Activated gamma-delta T cell treated with anti-CD3 and anti-CD28 coated beads, Interleukin-2, amount 50 U/mL, for 16 hours (primary cell): ENCODE data around the gene SNAP91.
"Not testable (repeated sequence)": the region's sequence is repeated elsewhere in the genome, so short reads cannot be mapped to it uniquely, and the experiment has no call there.

Source experiments
- DNase-seq: peaks from one replicate; pipeline ENCODE4 v3.0.0-alpha.2; 2020; ENCODE audit warnings: low read depth

Gene SNAP91

GRCh38 chr6:83708970-83709747 lies at the start of gene SNAP91:
Gene SNAP91, minus strand, starts transcription at chr6:83709101. Its CDS starts 1,174 bp downstream, at chr6:83707927.
- no peak for DNase-seq

DNA sequence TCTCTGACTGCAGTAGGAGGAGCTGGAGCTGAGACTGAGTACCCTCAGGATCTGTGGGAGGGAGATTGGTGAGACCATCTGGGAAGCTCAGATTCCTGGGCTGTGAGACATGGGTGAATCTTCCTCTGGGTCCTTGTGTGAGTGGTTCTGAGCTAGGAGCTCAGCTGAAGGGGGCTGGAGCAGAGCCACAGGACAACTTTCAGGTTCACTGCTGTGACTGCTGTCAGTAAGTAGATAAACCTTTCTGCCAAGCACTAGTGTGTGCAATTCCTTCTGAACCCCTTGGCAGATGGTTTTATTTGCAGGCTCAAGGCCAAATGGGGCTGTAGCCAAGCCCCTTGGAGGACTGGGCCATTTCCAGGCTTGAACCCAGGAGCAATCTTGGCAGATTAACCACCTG lies 49.6 kb upstream of the SNAP91 start:
- no peak for DNase-seq

- no peak for DNase-seq
Observed at GRCh38 chr6:83757021-83757420, 48.1 kb upstream of the SNAP91 start.

- DNase-seq, result no peak
Observed at GRCh38 chr6:83756565-83756964, 47.7 kb upstream of the SNAP91 start.

- not testable (repeated sequence) for DNase-seq
Observed at GRCh38 chr6:83752375-83752774, 43.5 kb upstream of the SNAP91 start.

- DNase-seq, result no peak
Observed at GRCh38 chr6:83741089-83741488, 32.2 kb upstream of the SNAP91 start.

DNA sequence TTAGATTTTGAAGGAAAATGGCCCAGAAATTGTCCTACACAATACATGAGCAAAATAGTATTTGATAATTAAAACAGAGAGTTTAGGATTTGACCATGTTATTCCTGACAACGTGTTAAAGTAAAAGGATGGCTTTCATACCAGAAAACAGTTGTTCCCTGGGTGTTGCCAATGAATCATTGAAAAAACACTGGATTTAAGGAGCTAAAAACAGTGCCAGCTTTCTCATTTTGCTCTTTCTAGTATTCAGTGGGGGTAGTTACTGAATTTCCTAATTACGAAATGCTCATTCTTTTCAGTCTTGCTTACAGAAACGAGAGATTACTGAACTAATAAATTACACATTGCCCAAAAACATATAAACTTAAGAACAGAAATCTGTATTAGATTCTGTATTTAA lies 26.6 kb upstream of the SNAP91 start:
- no peak for DNase-seq

DNA sequence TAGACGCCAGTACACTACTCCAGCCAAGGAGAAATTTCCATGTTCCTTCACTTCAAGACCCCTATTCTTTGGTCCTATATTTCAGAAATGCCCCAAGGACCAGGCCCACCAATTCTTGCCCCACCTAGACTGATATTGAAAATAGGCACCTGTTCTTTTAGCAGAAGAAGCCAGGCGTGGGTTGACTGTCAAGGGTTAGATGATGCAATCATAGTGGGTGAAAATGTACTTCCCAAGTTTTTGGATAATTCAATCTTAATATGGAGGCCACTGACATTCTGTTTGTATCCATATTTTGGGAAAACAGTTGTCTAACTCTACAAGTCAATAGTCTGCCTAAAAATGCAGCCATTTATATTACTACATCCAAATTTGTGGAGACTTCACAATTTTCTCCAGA lies 21.0 kb upstream of the SNAP91 start:
- no peak for DNase-seq

GRCh38 chr6:83722876-83723275 lies 14.0 kb upstream of the SNAP91 start:
- DNase-seq, result no peak

DNA sequence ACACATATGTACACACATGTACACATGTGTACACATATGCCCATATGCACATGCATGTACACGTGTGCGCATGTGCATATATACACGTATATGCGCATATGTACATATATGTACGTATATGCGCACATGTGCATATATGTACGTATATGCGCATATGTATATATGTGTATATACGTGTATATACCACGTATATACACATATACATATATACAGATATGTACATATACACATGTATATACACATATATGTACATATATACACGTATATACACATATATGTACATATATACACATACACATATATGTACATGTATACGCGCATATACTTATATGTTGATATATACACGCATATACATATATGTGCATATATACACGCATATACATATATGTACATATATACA lies 8.9 kb upstream of the SNAP91 start:
- DNase-seq, result no peak

DNA sequence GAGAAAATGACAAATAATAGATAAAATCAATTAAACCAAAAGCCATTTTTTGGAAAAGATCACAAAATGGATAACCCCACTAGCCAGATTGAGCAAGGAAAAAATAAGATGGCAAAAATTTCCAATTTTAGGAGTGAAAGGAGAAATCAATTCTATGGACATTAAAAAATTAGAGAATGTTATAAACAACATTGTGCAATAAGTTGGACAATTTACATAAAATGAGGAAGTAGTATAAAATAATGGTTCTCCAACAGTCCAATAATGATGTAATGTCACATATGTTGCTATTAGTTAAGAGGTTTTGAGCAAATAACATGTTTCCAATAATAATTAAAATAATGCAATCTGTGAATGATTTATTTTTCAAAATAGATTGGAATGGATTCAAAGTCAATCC lies 3.1 kb upstream of the SNAP91 start:
- no peak for DNase-seq

- no peak for DNase-seq
Observed at GRCh38 chr6:83709748-83710050, 798 bp upstream of the SNAP91 start.

DNA sequence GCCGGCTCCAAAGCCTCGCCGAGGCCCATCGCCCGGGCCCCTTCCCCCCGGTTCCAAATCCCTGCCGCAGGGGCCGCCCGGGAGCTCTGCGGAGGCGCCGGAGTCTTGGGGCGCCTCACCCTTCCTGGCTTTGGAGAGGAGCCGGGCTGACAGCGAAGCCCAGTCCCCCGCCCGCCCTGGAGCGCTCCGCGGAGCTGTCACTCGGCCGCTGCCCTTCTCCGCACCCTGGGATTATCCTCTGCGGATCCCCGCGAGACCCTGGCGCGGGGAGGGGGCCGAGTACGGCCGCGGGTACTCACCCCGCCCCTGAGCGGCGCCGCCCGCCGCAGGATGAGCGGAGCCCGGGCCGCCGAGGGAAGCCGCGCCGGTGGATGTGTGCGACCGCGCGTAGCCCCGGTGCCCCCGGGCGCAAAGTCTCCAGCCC lies 343 bp downstream of the SNAP91 start:
- no peak for DNase-seq

- no peak for DNase-seq
Observed at GRCh38 chr6:83707829-83708545, 914 bp downstream of the SNAP91 start.

DNA sequence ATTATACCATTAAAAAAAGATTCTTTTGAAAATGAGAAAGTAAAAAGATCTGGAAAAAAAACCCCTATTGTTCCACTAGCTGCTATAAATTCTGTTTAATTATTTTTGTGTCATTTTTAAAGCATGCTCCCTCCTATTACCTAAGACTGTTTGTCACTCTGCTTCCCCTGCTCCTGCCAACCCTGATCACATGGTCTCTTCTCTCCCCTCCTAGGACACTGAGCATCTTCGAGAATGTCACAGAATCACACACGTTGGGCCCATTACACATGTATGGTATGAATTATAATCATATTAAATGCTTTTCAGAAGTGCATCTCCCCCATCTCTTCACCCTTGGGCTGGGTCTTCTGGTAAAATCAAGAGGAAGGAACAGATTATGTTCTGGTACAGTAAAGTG lies 6.2 kb downstream of the SNAP91 start:
- no peak for DNase-seq

DNA sequence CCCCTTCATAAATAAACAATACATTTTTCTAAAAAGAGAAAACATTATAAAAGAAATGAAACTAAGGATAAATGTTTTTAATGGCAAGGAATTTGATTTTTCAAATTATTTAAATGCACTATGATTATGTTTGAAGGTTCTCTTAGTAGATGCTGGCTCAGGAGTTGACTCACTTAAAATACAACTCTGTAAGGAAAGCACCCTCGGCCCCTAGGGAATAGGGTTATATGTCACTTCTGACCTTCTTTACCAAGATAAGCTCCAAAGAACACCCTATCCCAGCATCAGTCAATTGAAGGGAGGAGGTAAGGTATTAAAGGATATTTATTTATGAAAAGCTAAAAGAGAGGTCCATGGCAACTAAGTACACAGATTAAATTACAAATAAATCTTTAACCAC lies 6.8 kb downstream of the SNAP91 start:
- DNase-seq, result no peak

GRCh38 chr6:83696674-83697073 lies 12.2 kb downstream of the SNAP91 start:
- no peak for DNase-seq

DNA sequence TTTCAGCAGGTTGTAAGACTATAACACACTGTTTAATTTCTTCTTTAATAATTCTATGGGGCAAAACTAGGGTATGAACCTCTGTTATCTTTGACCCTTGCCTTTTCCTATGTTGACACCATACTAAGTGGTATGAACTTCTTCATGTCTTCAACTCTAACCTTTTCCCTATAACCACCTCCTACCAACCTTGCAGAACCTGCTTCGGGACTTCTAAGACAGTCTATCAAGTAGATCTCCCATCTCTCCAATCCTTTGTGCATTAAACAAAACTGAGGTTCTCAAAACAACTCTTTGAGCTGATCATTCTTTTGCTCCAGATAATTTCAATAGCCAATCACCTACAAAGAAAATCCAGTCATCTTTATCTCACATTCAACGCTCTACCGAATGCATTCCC lies 23.4 kb downstream of the SNAP91 start:
- no peak for DNase-seq

GRCh38 chr6:83677791-83678190 lies 31.1 kb downstream of the SNAP91 start:
- no peak for DNase-seq

DNA sequence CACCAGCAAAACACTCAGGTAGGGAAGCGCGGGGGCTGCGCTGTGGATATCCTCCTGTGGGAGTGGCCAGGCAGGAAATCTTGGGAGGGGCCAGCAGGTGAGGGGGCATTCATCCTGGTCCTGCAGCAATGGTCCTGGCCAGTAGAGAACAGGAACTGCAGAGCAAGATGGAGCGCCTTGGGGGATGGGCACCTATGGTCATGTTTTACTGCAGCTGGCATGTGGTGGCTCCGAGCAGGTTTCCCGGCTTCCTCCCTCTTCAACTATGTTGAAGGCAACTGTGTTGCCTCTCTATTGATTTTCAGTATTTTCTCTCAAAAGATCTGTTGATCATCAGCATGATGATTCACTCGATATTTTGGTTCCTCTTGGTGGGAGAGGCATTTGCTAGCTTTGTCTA lies 70.9 kb downstream of the SNAP91 start:
- DNase-seq, result no peak

- DNase-seq, result no peak
Observed at GRCh38 chr6:83636800-83637199, 72.1 kb downstream of the SNAP91 start.

- DNase-seq, result no peak
Observed at GRCh38 chr6:83633609-83634008, 75.3 kb downstream of the SNAP91 start.

DNA sequence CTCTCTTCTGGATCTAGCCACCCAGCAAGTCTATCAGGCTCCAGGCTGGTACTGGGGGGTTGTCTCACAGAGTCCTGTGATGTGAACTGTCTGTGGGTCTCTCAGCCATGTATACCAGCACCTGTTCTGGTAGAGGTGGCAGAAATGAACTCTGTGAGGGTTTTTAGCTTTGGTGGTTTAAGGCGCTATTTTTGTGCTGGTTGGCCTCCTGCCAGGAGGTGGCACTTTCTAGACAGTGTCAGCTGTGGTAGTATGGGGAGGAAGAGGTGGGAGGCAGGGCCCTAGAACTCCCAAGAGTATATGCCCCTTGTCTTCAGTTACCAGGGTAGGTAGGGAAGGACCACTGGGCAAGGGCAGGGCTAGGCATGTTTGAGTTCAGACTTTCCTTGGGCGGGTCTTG lies 75.8 kb downstream of the SNAP91 start:
- DNase-seq, result no peak

- not testable (repeated sequence) for DNase-seq
Observed at GRCh38 chr6:83629908-83630307, 79.0 kb downstream of the SNAP91 start.
